HepG2 (cell line): ENCODE results near the gene GALNT12. TPM values are rescaled to one million over a fixed set of nuclear protein-coding genes. Genes with fewer than 3 reads are reported as not detected.

Source experiments
- ATAC-seq: fragments of 200-7000 bp; cut with Tn5 transposase; 3 replicates; pipeline ENCODE4 v1.9.1; 2020; ENCODE audit warnings: mild to moderate bottlenecking, moderate library complexity
- BruUV-seq: library from RNA; stranded (reverse); fragments of 400-500 nt; replicated peaks from 2 replicates; lab custom pipeline; 2021; lab: Mats Ljungman, UMichigan
- CTCF ChIA-PET: fragments of 300-600 bp; formaldehyde crosslinking; extraction: SDS; loops from one replicate; lab custom pipeline; 2021; ENCODE audit warnings: low total read pairs, inconsistent platforms, low intra/inter-chr PET ratio; lab: Yijun Ruan, JAX
- POLR2A ChIA-PET: fragments of 350-600 bp; sonication (Branson Sonifier 250); formaldehyde crosslinking; loops from one replicate; lab custom pipeline; 2020; ENCODE audit warnings: antibody characterized with exemption, inconsistent platforms; lab: Yijun Ruan, JAX
- DNase-seq: peaks from one replicate; pipeline ENCODE4 v3.0.0-alpha.2; 2015; ENCODE audit warnings: low spot score
- FAIRE-seq: peaks from 3 replicates; lab custom pipeline; 2011; peaks lifted over from hg19 to GRCh38; lab: Jason Lieb, UNC
- H2AFZ ChIP-seq: one replicate; pipeline ENCODE4 v1.6.1; 2011; ENCODE audit warnings: low read length, inconsistent platforms
- H3K27ac ChIP-seq: fragments of 300-600 bp; 3 replicates; pipeline ENCODE4 v1.8.0; 2011; ENCODE audit warnings: mixed run types, mild to moderate bottlenecking, mixed read lengths, low read length, inconsistent platforms; ENCODE audit not compliant: insufficient read depth; ENCODE audit errors: extremely low read length
- H3K27me3 ChIP-seq, 2 experiments: fragments of 200-600 bp in 1 of 2; 2 replicates in 1 of 2; 3 replicates in 1 of 2; pipeline versions ENCODE4 v1.6.0 to v1.8.0; 2011; ENCODE audit warnings: low read length in 2 of 2, mild to moderate bottlenecking in 2 of 2, moderate library complexity in 2 of 2, inconsistent platforms in 1 of 2; ENCODE audit not compliant: insufficient read depth in 2 of 2, control insufficient read depth in 1 of 2
- H3K36me3 ChIP-seq, 2 experiments: fragments of 200-600 bp in 1 of 2; replicated peaks in 1 of 2; 2 replicates in 1 of 2; 3 replicates in 1 of 2; pipeline versions ENCODE4 v1.5.1 to v1.8.0; 2011; ENCODE audit warnings: low read length in 2 of 2, inconsistent platforms in 1 of 2; ENCODE audit not compliant: insufficient read depth in 2 of 2, control insufficient read depth in 1 of 2
- H3K4me1 ChIP-seq: 2 replicates; pipeline ENCODE4 v1.5.1; 2012; ENCODE audit warnings: low read length, inconsistent platforms; ENCODE audit not compliant: insufficient read depth
- H3K4me2 ChIP-seq: 2 replicates; pipeline ENCODE4 v1.6.0; 2011; ENCODE audit warnings: low read depth, low read length, inconsistent platforms
- H3K4me3 ChIP-seq, 3 experiments: fragments of 200-600 bp in 1 of 3; sonication (generic), shearing (Covaris generic) in 1 of 3; replicated peaks in 1 of 3; 2 replicates each; pipeline ENCODE4 v1.5.1; 2011 to 2016; ENCODE audit warnings: low read length in 3 of 3, inconsistent platforms in 2 of 3, low read depth in 2 of 3, mild to moderate bottlenecking in 2 of 3, control low read depth in 1 of 3, mixed read lengths in 1 of 3; ENCODE audit not compliant: insufficient read depth in 1 of 3
- H3K79me2 ChIP-seq: one replicate; pipeline ENCODE4 v1.6.1; 2011; ENCODE audit warnings: low read length, inconsistent platforms; ENCODE audit not compliant: insufficient read depth
- H3K9ac ChIP-seq: 2 replicates; pipeline ENCODE4 v1.6.0; 2011; ENCODE audit warnings: mild to moderate bottlenecking, low read depth, low read length, inconsistent platforms; ENCODE audit not compliant: insufficient read depth
- H3K9me3 ChIP-seq: 2 replicates; pipeline ENCODE4 v1.5.1; 2012; ENCODE audit warnings: mild to moderate bottlenecking, low read length
- H4K20me1 ChIP-seq: 2 replicates; pipeline ENCODE4 v1.6.0; 2011; ENCODE audit warnings: inconsistent platforms, mild to moderate bottlenecking, low read length, moderate library complexity; ENCODE audit not compliant: insufficient read depth
- AHR ChIP-seq: IDR thresholded peaks from 2 replicates; pipeline ENCODE4 v1.6.1; 2018; ENCODE audit warnings: missing genetic modification reagents, missing compliant biosample characterization
- ARNT ChIP-seq: fragments of 450-650 bp; IDR thresholded peaks from 2 replicates; pipeline ENCODE4 v1.6.1; 2017
- DPF2 ChIP-seq: sonication (generic); formaldehyde crosslinking; IDR thresholded peaks from 2 replicates; pipeline ENCODE4 v1.4.0; 2020; ENCODE audit warnings: mild to moderate bottlenecking, low read depth, missing genetic modification reagents, borderline replicate concordance
- ELF4 ChIP-seq: sonication (generic); formaldehyde crosslinking; IDR thresholded peaks from 2 replicates; pipeline ENCODE4 v1.5.0; 2020; ENCODE audit warnings: missing genetic modification reagents, mild to moderate bottlenecking, moderate library complexity, borderline replicate concordance
- HOXA7 ChIP-seq: sonication (generic); formaldehyde crosslinking; IDR thresholded peaks from 2 replicates; pipeline ENCODE4 v1.8.1; 2022; ENCODE audit warnings: mild to moderate bottlenecking, missing genetic modification reagents, moderate library complexity
- MED1 ChIP-seq: sonication (generic); formaldehyde crosslinking; IDR thresholded peaks from 2 replicates; pipeline ENCODE4 v1.4.0; 2020; ENCODE audit warnings: missing genetic modification reagents
- MED8 ChIP-seq: sonication (generic); formaldehyde crosslinking; IDR thresholded peaks from 2 replicates; pipeline ENCODE4 v1.8.1; 2023; ENCODE audit warnings: mild to moderate bottlenecking, missing genetic modification reagents; ENCODE audit not compliant: insufficient replicate concordance
- PTBP1 ChIP-seq: fragments of 200-400 bp; formaldehyde crosslinking; IDR thresholded peaks from 2 replicates; pipeline ENCODE4 v1.6.1; 2018; ENCODE audit warnings: low read length, low read depth; ENCODE audit not compliant: poor library complexity, severe bottlenecking
- ZBTB1 ChIP-seq: sonication (generic); formaldehyde crosslinking; IDR thresholded peaks from 2 replicates; pipeline ENCODE4 v1.4.0; 2020; ENCODE audit warnings: missing genetic modification reagents, borderline replicate concordance
- ZMYM2 ChIP-seq: sonication (generic); formaldehyde crosslinking; IDR thresholded peaks from 2 replicates; pipeline ENCODE4 v1.8.0; 2022; ENCODE audit warnings: mild to moderate bottlenecking, missing genetic modification reagents
- ZNF432 ChIP-seq: sonication (generic); formaldehyde crosslinking; IDR thresholded peaks from 2 replicates; pipeline ENCODE4 v1.5.0; 2020; ENCODE audit warnings: missing genetic modification reagents, mild to moderate bottlenecking, borderline replicate concordance
- WGBS: methylation state at CpG from one replicate; pipeline ENCODE4 v1.1.6; 2017; ENCODE audit warnings: low lambda C conversion rate; 5-methylcytosine and 5-hydroxymethylcytosine counted together
- in situ Hi-C: cut with HindIII; loops from 2 replicates; pipeline ENCODE4 v1.10.0; 2017; ENCODE audit warnings: low pct_unique_long_range_greater_than_20kb; ENCODE audit not compliant: extremely low pct_ligation_motif_present
- intact Hi-C: fragments of 100-400 bp; cut with micrococcal nuclease; formaldehyde crosslinking; loops from one replicate; pipeline ENCODE4 v1.10.0; 2022; ENCODE audit not compliant: unreplicated experiment
- polyA plus RNA-seq, 8 experiments: library from polyadenylated mRNA; depleted of rRNA in 3 of 8; stranded (reverse) in 7 of 8; unstranded in 1 of 8; fragments of >200 nt; fragmentation: Illumina TruSeq in 4 of 8; extraction: Trizol in 4 of 8; gene quantifications; 2 replicates each; pipeline versions ENCODE4 v1.2.1 to v1.2.3, GENCODE V29; 2011 to 2016; ENCODE audit warnings: low read depth in 4 of 8, missing spikeins in 1 of 8, mixed read lengths in 1 of 8; ENCODE audit not compliant: insufficient read depth in 1 of 8
- total RNA-seq, 5 experiments: library from RNA; depleted of rRNA; stranded (reverse); fragments of >200 nt; fragmentation: Illumina TruSeq; extraction: Trizol; gene quantifications; 2 replicates each; pipeline ENCODE4 v1.2.3, GENCODE V29; 2016; ENCODE audit warnings: low read depth in 1 of 5
- TF ChIP-seq, protein P1 (sequence below): sonication (generic); formaldehyde crosslinking; IDR thresholded peaks from 2 replicates; pipeline ENCODE4 v1.8.1; 2023; ENCODE audit warnings: mild to moderate bottlenecking, missing genetic modification reagents, borderline replicate concordance
- TF ChIP-seq, protein P2 (sequence below): IDR thresholded peaks from 2 replicates; pipeline ENCODE4 v1.6.1; 2016; ENCODE audit warnings: mild to moderate bottlenecking
- TF ChIP-seq, protein P3 (sequence below): sonication (generic); formaldehyde crosslinking; IDR thresholded peaks from 2 replicates; pipeline ENCODE4 v1.4.0; 2020; ENCODE audit warnings: missing genetic modification reagents, borderline replicate concordance

GALNT12 gene
- total and polyA plus RNA-seq, 2 of the 13 experiments (the other 11 are each of a cell fraction or from before 2014, with no cell fraction given), result 0.07 TPM; not detected in 1

DNA sequence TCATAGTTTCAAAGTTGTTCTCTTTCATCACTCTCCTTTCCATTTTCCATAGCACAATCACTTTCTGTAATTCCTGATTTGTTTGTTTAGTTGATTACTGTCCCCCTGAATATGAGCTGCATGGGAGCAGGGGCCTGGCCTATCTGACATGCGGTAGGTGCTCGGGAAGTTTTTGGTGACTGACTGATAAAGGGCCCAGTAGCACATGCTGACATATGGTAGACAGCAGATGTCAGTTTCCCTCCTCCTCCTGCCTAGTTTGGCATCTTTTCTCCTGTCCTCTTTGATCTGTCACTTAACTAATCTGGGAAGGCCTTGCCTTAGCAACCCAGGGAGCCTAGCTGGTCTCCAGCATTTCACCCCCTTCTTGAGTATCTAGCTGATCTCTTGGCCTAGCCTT is 14.4 kb downstream of the GALNT12 start:
- no peak overlapping the region for H3K27ac ChIP-seq
- in situ Hi-C loops, result no loop called here
- no peaks in the 10 kb centered on the region for H4K20me1 ChIP-seq
- H2AFZ ChIP-seq, result no peak overlapping the region
- no peaks in the 10 kb centered on the region for H3K36me3 ChIP-seq
- no peak overlapping the region for H3K4me2 ChIP-seq
- no peak for FAIRE-seq
- no peaks in the 10 kb centered on the region for H3K79me2 ChIP-seq
- H3K9me3 ChIP-seq, result no peaks in the 10 kb centered on the region
- DNase-seq, result no peak
- H3K4me3 ChIP-seq, result no peak overlapping the region
- CTCF ChIA-PET, result no interaction called here
- POLR2A ChIA-PET, result no interaction called here
- no peak overlapping the region for H3K9ac ChIP-seq
- ATAC-seq, result no peak
- TF ChIP-seq HOXA7 (CRISPR knock-in tag) (no peak), ELF4 (CRISPR knock-in tag) (no peak), MED1 (CRISPR knock-in tag) (no peak), ZMYM2 (CRISPR knock-in tag) (no peak), DPF2 (CRISPR knock-in tag) (no peak), ZBTB1 (CRISPR knock-in tag) (no peak), ZNF432 (CRISPR knock-in tag) (no peak)
- TF ChIP-seq, protein P1, sequence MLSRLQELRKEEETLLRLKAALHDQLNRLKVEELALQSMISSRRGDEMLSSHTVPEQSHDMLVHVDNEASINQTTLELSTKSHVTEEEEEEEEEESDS (CRISPR knock-in tag), result no peak
- TF ChIP-seq, all 625 proteins: peak for 0
- Histone ChIP-seq H3K27me3 (peaks cover 0 to under 1% of the 10 kb centered on the region in 2 experiments; a peak in 1 of 5 replicates), H3K4me1 (no peaks in the 10 kb centered on the region)
- WGBS, result 92% methylated on average over 2 of the region's 2 CpGs
- intact Hi-C loops, result no loop called here
- no TSS peak for BruUV-seq

DNA sequence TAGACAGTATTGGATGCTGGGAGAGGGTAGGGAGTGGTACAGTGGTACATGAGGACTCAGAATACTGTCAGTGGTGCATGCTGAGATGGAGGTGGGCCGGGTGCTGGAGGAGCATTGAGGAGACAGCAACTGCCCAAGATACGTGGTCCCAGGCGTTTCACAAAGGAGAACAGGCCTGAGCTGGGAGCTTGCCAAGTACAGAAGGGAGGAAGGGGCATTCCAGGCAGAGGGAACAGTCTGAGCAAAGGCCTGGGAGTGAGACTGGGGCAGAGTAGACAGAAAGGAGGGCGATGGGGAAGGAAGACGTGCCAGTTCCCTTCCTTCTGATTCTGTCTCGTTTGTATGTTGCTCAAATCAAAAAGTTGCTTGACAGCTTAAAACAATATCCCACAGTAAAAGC is 15.2 kb downstream of the GALNT12 start:
- ChIA-PET POLR2A (no interaction called here), CTCF (no interaction called here)
- Histone ChIP-seq H3K27ac (no peak overlapping the region), H3K4me1 (no peaks in the 10 kb centered on the region), H3K79me2 (no peaks in the 10 kb centered on the region), H4K20me1 (no peaks in the 10 kb centered on the region), H3K27me3 (peaks cover 0 to 2% of the 10 kb centered on the region in 2 experiments; a peak in 1 of 5 replicates), H2AFZ (no peak overlapping the region), H3K9me3 (no peaks in the 10 kb centered on the region), H3K9ac (no peak overlapping the region), H3K36me3 (no peaks in the 10 kb centered on the region), H3K4me2 (no peak overlapping the region), H3K4me3 (no peak overlapping the region)
- BruUV-seq, result no TSS peak
- WGBS, result 20% methylated on average over 6 of the region's 6 CpGs
- DNase-seq (no peak), FAIRE-seq (no peak), ATAC-seq (no peak)
- intact Hi-C loops (no loop called here), in situ Hi-C loops (no loop called here)
- TF ChIP-seq AHR (CRISPR knock-in tag), result no peak
- TF ChIP-seq, protein P2, sequence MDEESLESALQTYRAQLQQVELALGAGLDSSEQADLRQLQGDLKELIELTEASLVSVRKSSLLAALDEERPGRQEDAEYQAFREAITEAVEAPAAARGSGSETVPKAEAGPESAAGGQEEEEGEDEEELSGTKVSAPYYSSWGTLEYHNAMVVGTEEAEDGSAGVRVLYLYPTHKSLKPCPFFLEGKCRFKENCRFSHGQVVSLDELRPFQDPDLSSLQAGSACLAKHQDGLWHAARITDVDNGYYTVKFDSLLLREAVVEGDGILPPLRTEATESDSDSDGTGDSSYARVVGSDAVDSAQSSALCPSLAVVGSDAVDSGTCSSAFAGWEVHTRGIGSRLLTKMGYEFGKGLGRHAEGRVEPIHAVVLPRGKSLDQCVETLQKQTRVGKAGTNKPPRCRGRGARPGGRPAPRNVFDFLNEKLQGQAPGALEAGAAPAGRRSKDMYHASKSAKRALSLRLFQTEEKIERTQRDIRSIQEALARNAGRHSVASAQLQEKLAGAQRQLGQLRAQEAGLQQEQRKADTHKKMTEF (CRISPR knock-in tag), result no peak
- no peak for TF ChIP-seq MED8 (CRISPR knock-in tag)
- TF ChIP-seq, protein P3, sequence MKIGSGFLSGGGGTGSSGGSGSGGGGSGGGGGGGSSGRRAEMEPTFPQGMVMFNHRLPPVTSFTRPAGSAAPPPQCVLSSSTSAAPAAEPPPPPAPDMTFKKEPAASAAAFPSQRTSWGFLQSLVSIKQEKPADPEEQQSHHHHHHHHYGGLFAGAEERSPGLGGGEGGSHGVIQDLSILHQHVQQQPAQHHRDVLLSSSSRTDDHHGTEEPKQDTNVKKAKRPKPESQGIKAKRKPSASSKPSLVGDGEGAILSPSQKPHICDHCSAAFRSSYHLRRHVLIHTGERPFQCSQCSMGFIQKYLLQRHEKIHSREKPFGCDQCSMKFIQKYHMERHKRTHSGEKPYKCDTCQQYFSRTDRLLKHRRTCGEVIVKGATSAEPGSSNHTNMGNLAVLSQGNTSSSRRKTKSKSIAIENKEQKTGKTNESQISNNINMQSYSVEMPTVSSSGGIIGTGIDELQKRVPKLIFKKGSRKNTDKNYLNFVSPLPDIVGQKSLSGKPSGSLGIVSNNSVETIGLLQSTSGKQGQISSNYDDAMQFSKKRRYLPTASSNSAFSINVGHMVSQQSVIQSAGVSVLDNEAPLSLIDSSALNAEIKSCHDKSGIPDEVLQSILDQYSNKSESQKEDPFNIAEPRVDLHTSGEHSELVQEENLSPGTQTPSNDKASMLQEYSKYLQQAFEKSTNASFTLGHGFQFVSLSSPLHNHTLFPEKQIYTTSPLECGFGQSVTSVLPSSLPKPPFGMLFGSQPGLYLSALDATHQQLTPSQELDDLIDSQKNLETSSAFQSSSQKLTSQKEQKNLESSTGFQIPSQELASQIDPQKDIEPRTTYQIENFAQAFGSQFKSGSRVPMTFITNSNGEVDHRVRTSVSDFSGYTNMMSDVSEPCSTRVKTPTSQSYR (CRISPR knock-in tag), result no peak
- no peak for TF ChIP-seq ARNT
- TF ChIP-seq PTBP1, result no peak
